Trophoblast cell (in vitro differentiated cells and primary cell): Measurements from ENCODE around the gene TEAD1.

ENCODE experiments used
- DNase-seq, 2 donors: peaks; one replicate each; pipeline ENCODE4 v3.0.0-alpha.2; 2016
- H2AFZ ChIP-seq: 2 replicates; pipeline ENCODE4 v1.6.1; 2013; ENCODE audit warnings: low read length, moderate library complexity, mild to moderate bottlenecking; ENCODE audit not compliant: insufficient read depth, poor library complexity
- H2AK5ac ChIP-seq: 2 replicates; pipeline ENCODE4 v1.6.1; 2013; ENCODE audit warnings: mild to moderate bottlenecking, low read length
- H2BK120ac ChIP-seq: 2 replicates; pipeline ENCODE4 v1.6.1; 2013; ENCODE audit warnings: low read length, mild to moderate bottlenecking, moderate library complexity; ENCODE audit not compliant: insufficient read depth, poor library complexity
- H2BK12ac ChIP-seq: 2 replicates; pipeline ENCODE4 v1.6.1; 2013; ENCODE audit warnings: mild to moderate bottlenecking, low read length, moderate library complexity
- H2BK5ac ChIP-seq: 2 replicates; pipeline ENCODE4 v1.6.1; 2013; ENCODE audit warnings: low read length, low read depth, moderate library complexity, mild to moderate bottlenecking; ENCODE audit not compliant: poor library complexity
- H3K14ac ChIP-seq: 2 replicates; pipeline ENCODE4 v1.6.1; 2013; ENCODE audit warnings: mild to moderate bottlenecking, low read length
- H3K18ac ChIP-seq: 2 replicates; pipeline ENCODE4 v1.6.1; 2013; ENCODE audit warnings: mild to moderate bottlenecking, low read length
- H3K23ac ChIP-seq: 2 replicates; pipeline ENCODE4 v1.6.1; 2013; ENCODE audit warnings: low read length
- H3K27ac ChIP-seq: 2 replicates; pipeline ENCODE4 v1.5.1; 2013; ENCODE audit warnings: low read depth, mild to moderate bottlenecking, inconsistent platforms, low read length, moderate library complexity
- H3K27me3 ChIP-seq: 2 replicates; pipeline ENCODE4 v1.6.1; 2013; ENCODE audit warnings: inconsistent platforms, mild to moderate bottlenecking, low read length, moderate library complexity; ENCODE audit not compliant: insufficient read depth
- H3K36me3 ChIP-seq, 2 experiments: 1 replicate in 1 of 2; 2 replicates in 1 of 2; pipeline ENCODE4 v1.6.1; 2013; ENCODE audit warnings: low read length in 2 of 2, mild to moderate bottlenecking in 2 of 2, moderate library complexity in 1 of 2; ENCODE audit not compliant: insufficient read depth in 2 of 2, control insufficient read depth in 1 of 2
- H3K4ac ChIP-seq: 2 replicates; pipeline ENCODE4 v1.6.1; 2013; ENCODE audit warnings: low read depth, mild to moderate bottlenecking, low read length, moderate library complexity
- H3K4me1 ChIP-seq, 2 experiments: 1 replicate in 1 of 2; 2 replicates in 1 of 2; pipeline ENCODE4 v1.6.1; 2013; ENCODE audit warnings: low read length in 2 of 2, mild to moderate bottlenecking in 2 of 2, moderate library complexity in 1 of 2; ENCODE audit not compliant: insufficient read depth in 2 of 2, control insufficient read depth in 1 of 2
- H3K4me2 ChIP-seq: 2 replicates; pipeline ENCODE4 v1.6.1; 2013; ENCODE audit warnings: inconsistent platforms, mild to moderate bottlenecking, low read length, moderate library complexity
- H3K4me3 ChIP-seq: 2 replicates; pipeline ENCODE4 v1.5.1; 2013; ENCODE audit warnings: mild to moderate bottlenecking, low read depth, low read length, inconsistent platforms
- H3K79me1 ChIP-seq: one replicate; pipeline ENCODE4 v1.6.1; 2013; ENCODE audit warnings: low read length
- H3K79me2 ChIP-seq: 2 replicates; pipeline ENCODE4 v1.6.1; 2013; ENCODE audit warnings: low read length, mild to moderate bottlenecking; ENCODE audit not compliant: control insufficient read depth, insufficient read depth, poor library complexity
- H3K9ac ChIP-seq: 2 replicates; pipeline ENCODE4 v1.6.1; 2013; ENCODE audit warnings: mild to moderate bottlenecking, low read length
- H3K9me3 ChIP-seq: 2 replicates; pipeline ENCODE4 v1.6.1; 2013; ENCODE audit warnings: low read depth, mild to moderate bottlenecking, control low read depth, inconsistent platforms, low read length; ENCODE audit not compliant: insufficient read depth
- H4K12ac ChIP-seq: 2 replicates; pipeline ENCODE4 v1.6.1; 2013; ENCODE audit warnings: low read depth, mild to moderate bottlenecking, low read length, moderate library complexity
- H4K8ac ChIP-seq: 2 replicates; pipeline ENCODE4 v1.6.1; 2013; ENCODE audit warnings: low read depth, mild to moderate bottlenecking, low read length, moderate library complexity
- H4K91ac ChIP-seq: one replicate; pipeline ENCODE4 v1.6.1; 2013; ENCODE audit warnings: low read depth, mild to moderate bottlenecking, low read length, moderate library complexity
- WGBS: extraction: QIAGEN DNeasy Blood & Tissue Kit; methylation state at CpG from one replicate; pipeline ENCODE4 v1.1.7; 2013; ENCODE audit warnings: missing lambda C conversion rate; ENCODE audit not compliant: insufficient read length, insufficient coverage; ENCODE audit errors: extremely low coverage; 5-methylcytosine and 5-hydroxymethylcytosine counted together

Gene TEAD1

DNA sequence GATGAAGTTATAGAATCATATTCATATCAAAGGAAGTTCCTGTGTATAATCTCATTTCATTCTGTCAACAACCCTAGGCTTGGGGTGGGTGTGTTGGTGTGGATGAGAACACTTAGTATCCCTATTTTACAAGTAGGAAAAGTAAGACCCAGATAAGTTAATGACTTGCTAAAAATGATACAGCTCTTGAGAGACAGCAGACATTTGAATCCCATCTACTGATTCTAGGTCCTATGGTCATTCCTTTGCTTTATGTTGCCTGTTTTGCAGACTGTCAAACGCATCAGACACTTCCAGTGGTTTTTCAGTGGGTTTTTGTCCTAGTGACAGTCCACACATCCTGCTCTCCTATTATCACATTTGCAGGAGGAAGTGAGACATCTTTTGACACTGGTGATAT lies 153.1 kb downstream of the TEAD1 start:
- no peak for DNase-seq
- Histone ChIP-seq H4K8ac (no peak overlapping the region), H2BK120ac (no peak overlapping the region), H3K27me3 (no peaks in the 10 kb centered on the region), H2AFZ (no peak overlapping the region), H3K14ac (no peak overlapping the region), H3K18ac (no peak overlapping the region), H4K91ac (no peak overlapping the region), H3K4ac (no peak overlapping the region), H3K4me2 (no peak overlapping the region), H3K23ac (no peak overlapping the region), H3K27ac (no peak overlapping the region), H3K9me3 (no peaks in the 10 kb centered on the region), H2BK12ac (no peak overlapping the region), H3K79me2 (peaks cover 13% of the 10 kb centered on the region), H3K4me3 (no peak overlapping the region), H3K9ac (no peak overlapping the region), H4K12ac (no peak overlapping the region), H2AK5ac (no peak overlapping the region), H3K4me1 (peaks cover 16 to 24% of the 10 kb centered on the region in 2 experiments), H3K79me1 (peaks cover 2% of the 10 kb centered on the region), H3K36me3 (peaks cover 2% of the 10 kb centered on the region in 2 experiments), H2BK5ac (no peak overlapping the region)
- no CpG with 5 or more reads among the region's 1 CpG for WGBS

DNA sequence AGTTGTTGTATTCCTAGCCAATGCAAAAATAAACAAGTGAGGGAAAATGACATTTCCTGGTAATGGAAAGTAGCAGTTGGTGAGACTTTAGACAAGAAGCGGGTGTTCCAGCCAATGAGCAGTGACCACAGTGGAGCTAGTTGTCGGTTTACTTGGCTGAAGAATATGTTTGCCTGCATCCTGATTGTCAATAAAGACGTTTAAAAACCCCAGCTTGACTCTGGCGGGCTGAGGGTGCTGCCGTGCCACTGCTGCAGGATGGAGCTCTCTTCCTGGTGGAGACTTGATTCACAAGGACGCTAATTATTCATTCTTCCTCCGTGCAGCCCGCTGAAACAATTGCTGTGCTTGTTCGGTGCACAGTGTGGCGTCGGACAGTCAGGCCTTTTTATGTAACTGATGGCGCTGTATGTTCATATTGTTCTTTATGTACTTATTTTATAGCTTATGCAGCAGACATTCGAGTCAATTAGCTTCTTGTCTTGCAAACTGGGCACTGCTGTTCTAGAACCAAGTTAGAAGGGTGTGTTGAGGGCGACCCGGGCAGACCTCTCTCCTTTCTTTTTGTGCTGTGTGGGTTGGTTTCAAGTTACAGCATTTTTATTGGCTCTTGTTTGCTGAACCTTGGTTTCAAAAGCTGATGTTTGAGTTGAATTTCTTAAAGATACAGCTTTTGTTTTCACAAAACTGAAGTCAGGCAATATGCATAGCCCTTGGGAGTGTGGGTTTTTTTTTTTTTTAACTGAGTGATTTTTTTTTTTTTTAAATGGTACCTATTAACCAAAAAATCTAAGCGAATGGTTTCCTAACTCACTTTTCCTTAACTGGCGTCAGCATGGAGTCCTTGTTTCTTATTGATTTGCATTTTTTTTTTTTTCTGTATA lies 153.9 kb downstream of the TEAD1 start:
- Histone ChIP-seq H4K12ac (no peak overlapping the region), H3K9ac (no peak overlapping the region), H4K91ac (no peak overlapping the region), H3K4me3 (no peak overlapping the region), H2BK12ac (no peak overlapping the region), H3K27ac (peak overlapping the region; percentile 11), H3K14ac (no peak overlapping the region), H3K4ac (no peak overlapping the region), H2BK5ac (no peak overlapping the region), H4K8ac (no peak overlapping the region), H3K4me1 (peaks cover 16 to 24% of the 10 kb centered on the region in 2 experiments), H2AK5ac (no peak overlapping the region), H2BK120ac (no peak overlapping the region), H3K9me3 (no peaks in the 10 kb centered on the region), H3K36me3 (peaks cover 2% of the 10 kb centered on the region in 2 experiments), H3K4me2 (peak overlapping the region; percentile 75), H3K23ac (no peak overlapping the region), H3K79me1 (peaks cover 2% of the 10 kb centered on the region), H2AFZ (no peak overlapping the region), H3K27me3 (no peaks in the 10 kb centered on the region), H3K18ac (no peak overlapping the region), H3K79me2 (peaks cover 13% of the 10 kb centered on the region)
- no CpG with 5 or more reads among the region's 17 CpGs for WGBS
- peak in 1 of 2 donors; percentile 56 for DNase-seq

DNA sequence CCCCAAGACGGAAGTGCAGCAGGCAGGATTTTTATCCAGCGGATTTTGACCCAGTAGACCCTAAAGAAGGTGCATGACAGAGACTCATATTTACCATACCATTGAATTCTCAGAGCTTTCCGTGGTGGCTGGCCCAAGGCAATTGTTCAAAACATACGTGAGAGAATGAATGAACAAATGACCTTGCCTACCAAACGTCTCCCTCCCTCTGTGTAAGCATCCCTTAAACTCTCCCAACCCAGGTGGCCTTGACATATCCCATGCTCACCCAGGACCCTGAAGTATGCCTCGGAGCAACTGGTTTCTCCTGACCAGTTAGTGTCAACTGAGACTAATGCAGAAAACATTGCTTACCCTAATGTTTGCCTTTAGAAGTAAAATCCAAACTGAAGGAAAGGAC lies 154.9 kb downstream of the TEAD1 start:
- H3K4ac ChIP-seq = peak overlapping the region; percentile 37
- H3K79me2 ChIP-seq = peaks cover 14% of the 10 kb centered on the region
- no peak overlapping the region for H4K91ac ChIP-seq
- no peaks in the 10 kb centered on the region for H3K27me3 ChIP-seq
- H3K79me1 ChIP-seq = peaks cover 2% of the 10 kb centered on the region
- H3K4me1 ChIP-seq = peaks cover 16 to 22% of the 10 kb centered on the region in 2 experiments
- no peak overlapping the region for H2AFZ ChIP-seq
- H3K23ac ChIP-seq = peak overlapping the region; percentile 7
- no peaks in the 10 kb centered on the region for H3K9me3 ChIP-seq
- H3K36me3 ChIP-seq = peaks cover 2% of the 10 kb centered on the region in 2 experiments
- no peak overlapping the region for H2AK5ac ChIP-seq
- H3K4me3 ChIP-seq = no peak overlapping the region
- H3K14ac ChIP-seq = no peak overlapping the region
- H2BK120ac ChIP-seq = no peak overlapping the region
- no peak overlapping the region for H4K12ac ChIP-seq
- no peak for DNase-seq
- H2BK5ac ChIP-seq = no peak overlapping the region
- H3K27ac ChIP-seq = no peak overlapping the region
- no peak overlapping the region for H4K8ac ChIP-seq
- peak overlapping the region; percentile 37 for H3K4me2 ChIP-seq
- no CpG with 5 or more reads among the region's 6 CpGs for WGBS
- no peak overlapping the region for H2BK12ac ChIP-seq
- no peak overlapping the region for H3K9ac ChIP-seq
- no peak overlapping the region for H3K18ac ChIP-seq

DNA sequence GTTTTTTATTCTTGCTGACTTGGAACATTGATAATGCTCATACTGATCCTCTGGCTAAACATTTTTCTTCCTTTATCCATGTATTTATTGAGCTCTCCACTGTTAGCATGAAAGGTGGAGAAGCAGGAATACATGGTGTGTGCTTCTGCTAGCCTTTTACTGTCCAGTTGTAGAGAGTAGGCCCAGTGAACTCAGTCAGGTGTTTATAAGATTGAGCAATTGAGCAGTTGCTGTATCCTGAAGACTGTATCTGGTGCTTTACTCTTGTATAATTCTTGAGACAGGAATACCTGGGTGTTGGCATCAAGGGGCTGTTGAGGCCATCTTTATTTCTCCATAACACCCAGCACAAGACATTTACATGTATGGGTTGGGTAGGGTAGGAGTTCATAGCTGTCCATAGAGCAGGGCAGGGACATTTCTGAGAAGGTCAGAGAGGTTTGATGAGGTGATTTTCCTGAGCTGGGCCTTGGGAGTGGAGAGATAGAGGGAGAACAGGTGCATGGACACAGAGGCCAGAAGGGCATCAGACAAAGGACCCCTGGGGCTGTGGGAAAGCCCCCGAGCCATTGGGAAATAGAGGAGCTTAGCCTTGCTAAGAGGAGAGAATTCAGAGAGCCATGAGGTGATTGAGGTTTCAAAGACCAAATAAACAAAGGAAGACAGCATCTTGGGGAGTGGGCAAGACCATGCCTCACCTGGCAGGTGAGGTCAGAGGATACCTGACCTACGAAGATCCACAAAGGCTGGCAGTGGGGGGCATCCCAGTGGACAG lies 155.5 kb downstream of the TEAD1 start:
- H4K12ac ChIP-seq = no peak overlapping the region
- DNase-seq = no peak
- no CpG with 5 or more reads among the region's 2 CpGs for WGBS
- H3K79me2 ChIP-seq = peaks cover 14% of the 10 kb centered on the region
- H2BK120ac ChIP-seq = no peak overlapping the region
- no peak overlapping the region for H3K9ac ChIP-seq
- H3K27me3 ChIP-seq = no peaks in the 10 kb centered on the region
- no peak overlapping the region for H2AK5ac ChIP-seq
- H3K79me1 ChIP-seq = no peaks in the 10 kb centered on the region
- no peak overlapping the region for H3K27ac ChIP-seq
- H3K18ac ChIP-seq = peak overlapping the region; percentile 66
- no peak overlapping the region for H4K8ac ChIP-seq
- no peak overlapping the region for H3K4me3 ChIP-seq
- H3K4ac ChIP-seq = peak overlapping the region; percentile 37
- no peaks in the 10 kb centered on the region for H3K9me3 ChIP-seq
- no peak overlapping the region for H2BK12ac ChIP-seq
- H2AFZ ChIP-seq = no peak overlapping the region
- no peak overlapping the region for H3K23ac ChIP-seq
- H3K36me3 ChIP-seq = peaks cover 0 to 2% of the 10 kb centered on the region in 2 experiments
- no peak overlapping the region for H4K91ac ChIP-seq
- H3K14ac ChIP-seq = no peak overlapping the region
- H3K4me2 ChIP-seq = no peak overlapping the region
- peaks cover 16 to 22% of the 10 kb centered on the region in 2 experiments for H3K4me1 ChIP-seq
- no peak overlapping the region for H2BK5ac ChIP-seq
